Stimulated activated CD4-positive, alpha-beta T cell treated with anti-CD3 and anti-CD28 coated beads, Interleukin-15, amount 100 ng/mL, for 1 hour (primary cell): ENCODE measurements around the gene MRPS17.
"Not testable (repeated sequence)": the region's sequence is repeated elsewhere in the genome, so short reads cannot be mapped to it uniquely, and the experiment has no call there.

Experiments used
- DNase-seq, 2 donors: peaks; one replicate each; pipeline ENCODE4 v3.0.0-alpha.2; 2020; ENCODE audit warnings: low read depth in 1 of 2, low spot score in 1 of 2

The MRPS17 gene

GRCh38 chr7:55951637-55952351, at the start of gene MRPS17:
MRPS17 (plus strand) TSS chr7:55951877; CDS start chr7:55953196, 1,319 bp downstream.
- peak; percentile 77 to 86 for DNase-seq

- no peak for DNase-seq
Measured at GRCh38 chr7:55903985-55904759, 47.5 kb upstream of the MRPS17 start.

DNA sequence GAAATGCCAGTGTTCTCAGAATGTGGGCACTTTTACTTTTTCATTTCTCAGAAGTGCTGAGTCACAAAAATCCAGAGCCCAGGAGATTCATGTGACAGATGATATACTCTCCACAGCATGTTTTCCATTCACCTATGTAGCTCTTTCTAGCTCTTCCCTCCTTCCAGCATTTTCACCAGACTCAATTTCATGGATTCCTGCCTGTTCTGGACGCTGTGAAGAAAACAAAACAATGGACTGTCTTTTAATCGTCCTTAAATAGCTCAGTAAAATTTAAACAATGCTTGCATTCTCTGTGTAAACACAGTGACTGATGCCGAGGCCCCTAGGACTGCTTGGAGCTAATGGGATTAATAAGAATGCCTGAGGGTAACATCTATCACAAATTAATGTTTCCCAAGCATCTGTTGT, 38.9 kb upstream of the MRPS17 start:
- DNase-seq = no peak

DNA sequence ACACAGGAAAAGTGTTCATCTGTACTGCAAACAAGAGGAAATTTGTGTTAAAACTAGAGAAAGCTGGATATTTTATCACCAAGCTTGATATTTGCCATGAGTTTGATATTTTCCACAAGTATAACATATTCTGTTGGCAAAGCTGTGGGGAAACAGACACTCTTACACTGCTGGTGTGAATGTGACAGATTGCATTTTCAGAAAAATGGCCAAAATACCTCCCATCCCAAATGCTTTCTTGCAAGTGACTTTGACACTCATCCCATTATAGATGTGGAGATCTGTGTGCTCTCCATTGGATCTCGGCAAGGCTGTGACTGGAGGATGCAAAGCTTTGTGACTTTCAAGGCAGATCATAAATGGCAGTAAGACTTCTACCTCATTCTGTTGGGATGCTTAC, 33.9 kb upstream of the MRPS17 start:
- no peak for DNase-seq

DNA sequence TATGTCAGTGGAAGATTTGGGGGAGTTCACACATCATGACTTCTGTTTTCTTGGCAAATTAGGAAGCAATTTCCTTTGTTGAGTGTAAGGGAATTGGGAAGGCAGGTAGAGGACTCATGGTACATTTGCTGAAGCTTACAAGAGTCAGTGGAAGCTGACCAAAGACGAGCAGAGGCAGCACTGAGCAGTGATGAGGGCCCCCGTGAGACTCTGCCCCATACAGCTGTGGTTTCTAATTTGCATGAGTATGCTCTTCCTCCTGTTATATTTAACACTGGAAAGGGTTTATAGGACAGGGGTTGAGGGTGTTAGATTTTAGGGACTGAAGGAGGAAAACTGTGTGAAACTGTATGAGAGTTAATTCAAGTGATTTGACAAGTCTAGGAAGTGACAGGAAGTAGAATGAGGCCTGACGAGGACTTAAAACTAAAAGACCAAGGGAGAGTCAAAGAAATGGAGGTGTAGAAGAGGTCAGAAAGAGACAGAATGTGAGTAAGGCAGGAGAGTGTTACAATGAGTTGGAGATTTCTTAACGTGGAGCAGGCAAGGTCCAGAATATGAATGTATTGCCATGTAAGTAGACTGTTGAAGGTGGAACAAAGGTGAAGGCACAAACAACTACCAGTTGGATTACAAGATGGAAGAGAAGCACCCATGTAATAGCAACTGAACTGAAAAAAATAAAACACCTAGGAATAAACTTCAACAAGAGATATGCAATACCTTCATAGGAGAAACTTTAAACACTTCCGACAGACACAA, 23.5 kb upstream of the MRPS17 start:
- no peak for DNase-seq

GRCh38 chr7:55931421-55932151, 20.1 kb upstream of the MRPS17 start:
- DNase-seq = no peak

DNA sequence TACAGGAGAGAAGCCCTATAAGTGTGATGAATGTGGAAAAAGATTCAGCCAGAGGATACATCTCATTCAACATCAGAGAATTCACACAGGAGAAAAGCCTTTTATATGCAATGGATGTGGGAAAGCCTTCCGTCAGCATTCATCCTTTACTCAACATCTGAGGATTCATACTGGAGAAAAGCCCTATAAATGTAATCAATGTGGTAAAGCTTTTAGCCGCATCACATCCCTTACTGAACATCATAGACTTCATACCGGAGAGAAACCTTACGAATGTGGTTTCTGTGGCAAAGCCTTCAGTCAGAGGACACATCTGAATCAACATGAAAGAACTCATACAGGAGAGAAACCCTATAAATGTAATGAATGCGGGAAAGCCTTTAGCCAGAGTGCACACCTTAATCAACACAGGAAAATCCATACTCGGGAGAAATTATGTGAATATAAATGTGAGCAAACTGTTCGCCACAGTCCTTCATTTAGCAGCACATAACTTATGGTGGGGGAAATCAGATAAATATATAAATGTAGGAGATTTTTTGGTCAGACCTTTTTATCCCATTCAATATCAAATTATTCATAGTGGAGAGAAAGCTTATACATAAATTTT, 12.1 kb upstream of the MRPS17 start:
- no peak for DNase-seq

DNA sequence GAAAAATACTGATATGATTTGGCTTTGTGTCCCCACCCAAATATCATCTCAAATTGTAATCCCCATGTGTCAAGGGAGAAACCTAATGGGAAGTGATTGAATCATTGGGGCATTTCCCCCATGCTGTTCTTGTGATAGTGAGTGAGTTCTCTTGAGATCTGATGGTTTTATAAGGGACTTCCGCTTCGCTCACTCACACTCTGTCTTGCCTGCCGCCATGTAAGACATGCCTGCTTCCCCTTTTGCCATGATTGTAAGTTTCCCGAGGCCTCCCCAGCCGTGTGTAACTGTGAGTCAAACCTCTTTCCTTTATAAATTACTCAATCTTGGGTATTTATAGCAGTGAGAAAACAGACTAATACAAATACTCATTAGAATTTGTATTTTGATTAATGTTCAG, 5.1 kb upstream of the MRPS17 start:
- DNase-seq = no peak

DNA sequence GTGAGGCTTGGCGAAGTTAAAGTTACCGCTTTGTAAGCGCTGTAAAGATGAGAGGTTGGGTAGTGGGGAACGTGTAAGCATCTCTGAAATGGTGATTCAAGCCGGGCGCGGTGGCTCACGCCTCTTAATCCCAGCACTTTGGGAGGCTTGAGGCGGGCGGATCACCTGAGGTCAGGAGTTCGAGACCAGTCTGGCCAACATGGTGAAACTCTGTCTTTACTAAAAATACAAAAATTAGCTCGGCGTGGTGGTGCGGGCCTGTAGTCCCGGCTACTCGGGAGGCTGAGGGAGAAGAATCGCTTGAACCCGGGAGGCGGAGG, 635 bp downstream of the MRPS17 start:
- DNase-seq = not testable (repeated sequence)

GRCh38 chr7:55953707-55954475, 2.2 kb downstream of the MRPS17 start:
- DNase-seq = no peak

DNA sequence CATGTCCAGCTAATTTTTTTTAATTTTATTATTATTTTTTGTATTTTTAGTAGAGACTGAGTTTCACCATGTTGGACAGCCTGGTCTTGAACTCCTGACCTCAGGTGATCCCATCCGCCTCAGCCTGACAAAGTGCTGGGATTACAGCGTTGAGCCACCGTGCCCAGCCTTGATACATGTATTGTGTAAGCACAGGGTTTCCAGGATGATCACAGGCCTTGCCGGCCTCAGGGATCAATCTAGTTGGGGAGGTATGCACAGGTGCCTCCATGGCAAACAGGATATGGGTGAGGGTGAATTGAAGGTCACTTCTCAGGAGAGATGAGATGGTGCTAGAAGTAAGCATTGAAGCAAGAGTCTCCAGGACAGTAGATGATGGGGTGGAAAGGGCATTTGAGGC, 5.5 kb downstream of the MRPS17 start:
- no peak for DNase-seq

GRCh38 chr7:55962014-55962413, 10.3 kb downstream of the MRPS17 start:
- DNase-seq = no peak

GRCh38 chr7:55963584-55964168, 12.0 kb downstream of the MRPS17 start:
- DNase-seq = no peak

DNA sequence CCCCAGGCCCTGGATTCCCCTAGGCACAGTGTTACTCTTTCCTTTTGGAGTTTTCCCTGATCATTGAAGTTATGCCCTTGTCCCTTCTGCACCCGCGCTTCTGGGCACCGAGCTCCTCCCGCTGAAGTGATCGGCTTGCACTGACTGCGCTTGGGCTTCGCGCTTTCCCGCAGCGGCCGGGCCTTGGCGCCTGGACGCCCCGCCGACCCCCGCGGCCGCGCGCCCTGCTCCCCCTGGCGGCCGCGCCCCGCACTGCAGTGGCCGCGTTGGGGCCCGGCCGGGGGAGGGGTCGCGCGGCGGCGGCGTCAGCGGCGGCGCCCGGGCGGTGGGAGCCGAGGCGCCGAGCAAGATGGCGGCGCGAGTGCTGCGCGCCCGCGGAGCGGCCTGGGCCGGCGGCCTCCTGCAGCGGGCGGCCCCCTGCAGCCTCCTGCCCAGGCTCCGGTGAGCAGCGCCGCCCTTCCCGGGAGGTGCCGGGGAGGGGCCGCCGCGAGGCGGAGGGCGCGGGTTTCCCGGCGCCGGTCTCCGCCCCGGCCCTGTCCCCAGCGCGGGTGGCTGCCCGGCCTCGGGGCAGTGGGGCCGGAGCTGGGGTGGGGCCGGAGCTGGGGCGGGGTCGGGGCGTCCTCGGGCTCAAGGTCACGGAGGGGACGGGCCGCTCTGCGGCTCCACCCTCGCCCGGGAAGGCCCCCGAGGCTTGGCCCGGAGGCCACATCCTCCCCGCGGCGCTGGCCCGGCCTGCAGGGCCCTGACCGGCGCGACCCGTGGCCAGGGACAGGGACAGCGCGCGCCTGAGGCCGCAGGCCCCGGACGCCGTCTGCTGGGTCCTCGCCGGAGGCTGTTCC, 12.8 kb downstream of the MRPS17 start, which contains the start of gene NIPSNAP2:
Gene NIPSNAP2 (plus strand): TSS at position 325 of the 839 bp plus-strand sequence. CDS start 25 bp downstream, at position 350.
- DNase-seq = peak; percentile 39 to 63

DNA sequence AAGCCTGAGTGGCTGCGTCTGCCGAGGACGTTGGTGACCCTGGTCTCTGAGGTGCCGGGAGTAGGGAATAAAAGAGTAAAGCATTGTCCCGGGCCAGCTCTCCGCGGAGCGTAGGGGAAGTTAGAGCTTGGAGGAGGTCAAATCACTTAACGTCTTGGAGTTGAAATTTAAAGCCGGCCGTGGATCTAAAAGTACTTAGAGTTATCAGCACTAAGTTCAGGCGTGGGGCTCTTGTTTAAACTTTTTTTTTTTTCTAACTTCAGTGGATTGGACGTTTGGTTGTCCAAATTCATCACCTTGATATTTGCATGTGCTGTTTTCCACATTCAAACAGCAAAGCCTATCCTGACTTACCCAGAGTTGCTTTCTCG, 13.4 kb downstream of the MRPS17 start:
- DNase-seq = no peak

DNA sequence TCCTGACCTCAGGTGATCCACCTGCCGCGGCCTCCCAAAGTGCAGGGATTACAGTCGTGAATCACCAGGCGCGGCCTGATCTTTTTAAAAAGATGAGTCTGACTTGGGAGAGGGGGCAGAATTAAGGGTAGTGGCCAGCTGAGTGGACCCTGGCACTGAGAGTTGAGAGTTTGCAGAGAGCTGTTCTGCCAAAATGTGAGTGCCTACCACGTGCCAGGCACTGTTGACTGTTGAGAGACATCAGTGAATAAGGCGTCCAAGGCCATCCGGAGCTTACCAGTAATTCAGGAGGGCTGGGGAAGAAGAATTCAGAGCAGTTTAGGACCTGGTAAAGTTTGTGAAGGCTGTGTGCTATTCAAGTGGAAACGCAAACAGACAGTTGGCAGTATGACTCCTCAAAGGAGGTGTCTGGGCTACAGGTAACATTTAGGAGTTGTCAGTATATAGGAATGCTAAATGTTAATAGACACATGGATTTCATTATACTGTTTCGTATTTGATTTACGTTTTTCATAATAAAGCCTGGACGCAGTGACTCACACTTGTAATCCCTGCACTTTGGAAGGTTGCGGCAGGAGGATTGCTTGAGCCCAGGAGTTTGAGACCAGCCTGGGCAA, 14.2 kb downstream of the MRPS17 start:
- DNase-seq = no peak

GRCh38 chr7:55966851-55967250, 15.2 kb downstream of the MRPS17 start:
- no peak for DNase-seq

DNA sequence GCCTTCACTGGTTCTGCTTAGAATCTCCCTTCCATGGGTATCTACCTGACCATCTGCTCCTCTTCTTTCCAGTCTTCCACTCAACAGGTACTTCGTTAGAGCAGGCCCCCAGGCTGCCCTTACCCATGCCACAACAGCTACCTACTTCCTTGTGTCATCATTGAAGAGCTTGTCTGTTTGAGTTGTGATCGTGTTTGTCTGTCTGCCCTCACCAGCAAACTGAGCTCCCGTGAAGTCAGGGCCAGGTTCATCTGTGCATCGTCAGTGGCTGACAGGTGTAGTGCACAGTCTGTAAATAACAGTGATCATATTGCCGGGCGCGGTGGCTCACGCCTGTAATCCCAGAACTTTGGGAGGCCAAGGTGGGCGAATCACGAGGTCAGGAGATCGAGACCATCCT, 17.7 kb downstream of the MRPS17 start:
- DNase-seq = no peak
